Fibroblast of skin of left quadriceps (primary cell): ENCODE measurements around the gene SEMA3D.
A peak's percentile ranks its signal among the peaks of the same experiment; 100 is the strongest.

Source experiments
- DNase-seq, 2 experiments: peaks; one replicate each; pipeline ENCODE4 v3.0.0-alpha.2; 2013; ENCODE audit warnings: low read depth in 2 of 2

The SEMA3D gene

GRCh38 chr7:85126383-85126782, 60.5 kb downstream of the SEMA3D start:
- no peak for DNase-seq

- peak; percentile 95 to 96 for DNase-seq
Measured at GRCh38 chr7:85125651-85126131, 61.2 kb downstream of the SEMA3D start.

- no peak for DNase-seq
Measured at GRCh38 chr7:85125176-85125575, 61.7 kb downstream of the SEMA3D start.

GRCh38 chr7:85119934-85120333, 66.9 kb downstream of the SEMA3D start:
- DNase-seq: no peak

GRCh38 chr7:85115862-85116261, 71.0 kb downstream of the SEMA3D start:
- no peak for DNase-seq

- no peak for DNase-seq
Measured at GRCh38 chr7:85115006-85115405, 71.8 kb downstream of the SEMA3D start.

- DNase-seq: no peak
Measured at GRCh38 chr7:85114342-85114741, 72.5 kb downstream of the SEMA3D start.

- DNase-seq: no peak
Measured at GRCh38 chr7:85111761-85112160, 75.1 kb downstream of the SEMA3D start.

GRCh38 chr7:85106719-85107118, 80.1 kb downstream of the SEMA3D start:
- DNase-seq: no peak

GRCh38 chr7:85104432-85105205, 82.2 kb downstream of the SEMA3D start:
- DNase-seq: peak in 1 of 2 experiments; percentile 29

GRCh38 chr7:85103962-85104361, 82.9 kb downstream of the SEMA3D start:
- DNase-seq: no peak

GRCh38 chr7:85103357-85103756, 83.5 kb downstream of the SEMA3D start:
- no peak for DNase-seq

GRCh38 chr7:85102813-85103350, 84.0 kb downstream of the SEMA3D start:
- peak in 1 of 2 experiments; percentile 38 for DNase-seq

GRCh38 chr7:85101347-85101746, 85.5 kb downstream of the SEMA3D start:
- no peak for DNase-seq

GRCh38 chr7:85097844-85098243, 89.0 kb downstream of the SEMA3D start:
- no peak for DNase-seq

GRCh38 chr7:85095806-85096205, 91.0 kb downstream of the SEMA3D start:
- no peak for DNase-seq

- DNase-seq: no peak
Measured at GRCh38 chr7:85095366-85095765, 91.5 kb downstream of the SEMA3D start.

GRCh38 chr7:85094046-85094725, 92.7 kb downstream of the SEMA3D start:
- DNase-seq: no peak

GRCh38 chr7:85091565-85091928, 95.3 kb downstream of the SEMA3D start:
- no peak for DNase-seq

- no peak for DNase-seq
Measured at GRCh38 chr7:85090919-85091564, 95.8 kb downstream of the SEMA3D start.

- DNase-seq: no peak
Measured at GRCh38 chr7:85090143-85090542, 96.7 kb downstream of the SEMA3D start.

GRCh38 chr7:85081846-85082245, 105.0 kb downstream of the SEMA3D start:
- no peak for DNase-seq
